Measurements from ENCODE around the gene GATA2.

- TF ChIP-seq CTCF (conservative IDR thresholded peaks at IDR 0.05; ENCODE audit: low read length) (no peak), EZH2phosphoT487 (IDR thresholded peaks at IDR 0.05; ENCODE audit: borderline replicate concordance) (no peak)
Measured at GRCh38 chr3:128505771-128506170, 12.8 kb upstream of the GATA2 start.

Measured in Loucy (cell line).